Airway epithelial cell (primary cell): ENCODE data around the gene P2RX3. TPM values are rescaled to one million over a fixed set of nuclear protein-coding genes. Genes with fewer than 3 reads are reported as not detected.

Source experiments
- total RNA-seq: library from RNA; depleted of rRNA; stranded (reverse); fragments of >200 nt; gene quantifications from 2 replicates; pipeline ENCODE4 v1.2.3, GENCODE V29; 2015

P2RX3 gene
- not detected in 2 replicates for total RNA-seq

DNA sequence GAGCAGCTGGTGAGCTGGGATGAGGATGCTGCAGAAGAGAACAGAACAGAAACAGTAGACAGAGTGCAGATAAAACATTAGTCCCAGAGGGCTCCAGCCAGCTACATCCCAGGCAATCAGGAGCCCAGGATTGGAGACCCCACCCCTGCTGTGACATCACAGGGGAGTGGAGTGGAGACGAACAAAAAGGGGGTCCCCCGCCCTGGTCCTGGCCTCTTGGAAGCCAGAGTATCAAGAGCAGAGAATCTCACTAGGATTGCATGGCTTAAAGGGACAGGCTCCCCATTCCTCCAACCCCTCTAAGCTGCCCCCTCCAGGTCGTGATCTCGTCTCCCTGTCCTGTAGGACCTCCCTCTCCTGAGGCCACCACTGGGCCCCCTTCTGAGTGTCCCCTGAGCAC, at the start of gene P2RX3:
Gene P2RX3, plus strand, starts transcription at position 211 of the 400 bp plus-strand sequence. CDS start 199 bp downstream, outside the sequence.

DNA sequence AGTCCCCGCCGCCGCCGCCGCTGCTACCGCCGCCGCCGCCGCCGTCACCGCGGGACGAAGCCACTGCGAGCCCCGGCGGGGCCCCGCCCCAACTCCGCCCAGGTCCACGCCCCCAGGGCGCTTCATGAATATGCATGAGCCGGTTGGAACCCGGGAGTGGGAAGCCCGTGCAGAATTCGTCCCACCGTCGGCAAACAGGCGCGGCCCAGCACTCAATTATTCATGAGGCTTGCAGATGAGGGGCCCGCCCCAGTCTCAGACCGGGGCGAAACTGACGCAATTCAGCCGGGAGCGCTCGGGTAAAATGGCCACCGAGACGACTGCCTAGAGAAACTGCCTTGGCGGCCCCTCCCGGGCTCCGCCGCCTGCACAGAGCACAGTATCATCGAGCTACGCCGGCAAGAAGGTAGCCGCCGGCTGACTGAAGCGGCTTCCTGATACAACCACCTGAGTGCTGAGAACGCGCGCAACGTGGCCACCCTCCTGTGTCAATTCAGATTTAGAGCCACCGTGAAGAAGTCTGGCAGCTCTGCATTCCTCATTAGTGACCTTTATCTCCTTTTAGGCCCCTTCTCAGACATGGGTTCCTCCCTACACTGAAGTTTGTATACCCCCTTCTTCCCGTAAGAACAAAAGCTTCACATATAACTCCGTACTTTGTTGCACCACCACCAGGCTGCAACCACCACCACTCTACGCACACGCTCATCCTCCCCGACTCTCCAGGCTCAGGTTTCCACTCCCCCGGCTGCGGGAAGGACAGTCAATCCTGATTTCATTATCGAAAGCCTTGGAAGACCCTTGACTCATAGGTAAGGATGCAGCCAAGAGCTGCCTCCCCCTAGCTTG, 13.0 kb upstream of the P2RX3 start, which contains the start of gene TNKS1BP1:
Gene TNKS1BP1, minus strand, starts transcription at position 67 of the 849 bp plus-strand sequence. CDS start 3,067 bp downstream, outside the sequence.

DNA sequence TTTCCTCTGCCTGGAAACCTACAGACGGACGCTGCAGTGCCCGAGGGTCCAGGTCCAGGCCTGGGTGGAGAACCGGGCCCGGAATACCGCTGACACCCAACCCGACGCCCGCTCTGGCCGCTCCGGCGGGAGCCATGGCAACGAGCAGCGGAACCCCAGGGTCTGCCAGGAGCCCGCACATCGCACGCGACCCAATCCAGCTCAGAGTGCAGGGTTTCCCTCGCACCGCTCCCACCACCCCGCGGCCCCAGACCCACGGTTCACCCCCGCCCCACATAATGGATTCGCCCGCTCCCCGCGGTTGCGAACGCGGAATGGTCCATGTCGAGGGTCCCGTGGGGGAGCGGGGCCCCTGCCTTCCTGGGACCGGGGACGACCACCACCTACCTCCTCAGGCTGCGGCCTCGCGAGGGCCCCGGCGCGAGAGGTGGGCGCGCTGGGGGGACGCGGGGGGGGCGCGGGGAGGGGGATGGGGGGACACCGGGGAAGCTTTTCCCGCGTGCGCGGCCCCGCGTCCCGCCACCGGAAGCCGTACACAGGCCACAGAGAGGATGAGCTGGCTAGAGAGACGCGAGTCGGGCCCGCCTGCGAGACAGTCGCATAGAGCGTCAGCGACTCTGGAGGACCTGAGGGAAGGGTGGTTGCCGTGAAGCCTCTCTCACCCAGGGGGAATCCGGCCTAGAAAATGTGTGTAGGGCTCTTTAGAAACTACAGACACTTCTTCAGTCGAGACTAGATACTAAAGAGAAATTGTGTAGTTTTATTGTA, 2.6 kb upstream of the P2RX3 start, which contains the start of gene SSRP1:
Gene SSRP1, minus strand, starts transcription at position 550 of the 768 bp plus-strand sequence. CDS start 771 bp downstream, outside the sequence.

DNA sequence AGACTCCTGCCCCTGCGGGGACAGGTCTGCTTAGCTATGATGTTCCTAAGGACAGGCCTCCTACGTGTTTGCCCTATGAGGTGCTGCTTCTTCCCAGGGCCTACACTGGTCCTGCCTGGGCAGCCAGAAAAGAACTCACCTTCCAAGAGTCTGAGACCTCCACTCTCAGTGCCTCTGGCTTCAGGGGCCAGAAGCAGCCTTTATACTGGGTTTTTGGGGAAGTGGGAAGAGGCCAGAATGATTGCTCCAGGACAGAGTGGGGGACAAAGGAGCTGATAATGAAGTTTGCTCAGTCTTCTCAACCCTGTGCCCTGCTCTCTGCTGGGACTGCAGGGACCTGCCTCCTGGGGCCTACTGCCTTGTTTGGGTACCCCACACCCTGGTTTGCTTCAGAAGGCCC, 42.8 kb downstream of the P2RX3 start, which contains the start of gene PRG3:
Gene PRG3, minus strand, starts transcription at position 176 of the 400 bp plus-strand sequence. CDS start 442 bp downstream, outside the sequence.

DNA sequence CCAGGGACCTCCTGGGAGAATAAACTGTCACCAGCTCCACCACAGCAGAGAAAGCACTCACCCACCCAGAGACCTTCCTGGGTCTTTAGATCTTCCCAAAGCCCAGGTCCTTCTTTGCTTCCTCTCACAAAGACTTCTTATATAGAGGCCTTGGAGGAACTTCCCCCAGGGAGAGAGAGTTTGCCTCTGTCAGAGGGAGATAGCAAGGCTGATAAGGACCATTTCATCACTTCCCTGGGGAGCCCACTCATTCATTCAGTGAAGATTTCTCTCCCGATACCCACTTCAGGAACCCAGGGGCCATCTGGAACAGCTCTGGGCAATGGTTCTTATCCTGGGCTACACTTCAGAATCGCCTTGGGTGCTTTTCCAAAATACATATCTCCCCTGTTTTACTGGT, 52.4 kb downstream of the P2RX3 start, which contains the start of gene PRG2:
Gene PRG2, minus strand, starts transcription at position 116 of the 400 bp plus-strand sequence. CDS start 706 bp downstream, outside the sequence.

Other genes starting within 250 kb of the P2RX3 start
- not detected in 2 replicates for gene LRRC55, start 156.4 kb upstream of the P2RX3 start, total RNA-seq
- not detected in 2 replicates for gene APLNR, start 101.1 kb upstream of the P2RX3 start, total RNA-seq
- 213 and 231 TPM in 2 replicates for gene TNKS1BP1, start 13.4 kb upstream of the P2RX3 start, total RNA-seq
- 123 and 148 TPM in 2 replicates for gene SSRP1, start 2.5 kb upstream of the P2RX3 start, total RNA-seq
- not detected in 2 replicates for gene PRG3, start 42.8 kb downstream of the P2RX3 start, total RNA-seq
- gene PRG2, start 52.3 kb downstream of the P2RX3 start, total RNA-seq: not detected in 2 replicates
- gene SLC43A3, start 88.8 kb downstream of the P2RX3 start, total RNA-seq: 36.7 and 39.1 TPM in 2 replicates
- 0.14 TPM in 1 of 2 replicates, not detected in the other for gene RTN4RL2, start 122.2 kb downstream of the P2RX3 start, total RNA-seq
- gene SLC43A1, start 177.3 kb downstream of the P2RX3 start, total RNA-seq: 0.79 and 2.1 TPM in 2 replicates
- 66.0 and 89.9 TPM in 2 replicates for gene TIMM10, start 192.4 kb downstream of the P2RX3 start, total RNA-seq
- gene SMTNL1, start 199.2 kb downstream of the P2RX3 start, total RNA-seq: not detected in 2 replicates
- gene UBE2L6, start 229.3 kb downstream of the P2RX3 start, total RNA-seq: 4.6 and 4.9 TPM in 2 replicates